GM19351 (cell line): ENCODE results near the gene GLIS2.
A peak's percentile ranks its signal among the peaks of the same experiment; 100 is the strongest.

ENCODE experiments used
- ATAC-seq: cut with Tn5 transposase; IDR thresholded peaks from one replicate; pipeline ENCODE4 v1.9.1; 2021; ENCODE audit warnings: mild to moderate bottlenecking, moderate library complexity; ENCODE audit not compliant: unreplicated experiment

GLIS2 gene

GRCh38 chr16:4350365-4350786 is 34.5 kb downstream of the GLIS2 start:
- ATAC-seq: no peak

GRCh38 chr16:4350787-4351659 is 35.2 kb downstream of the GLIS2 start, which contains the start of gene PAM16:
PAM16 (minus strand) TSS chr16:4351321; CDS start chr16:4351234, 87 bp downstream.
- peak; percentile 90 for ATAC-seq

- no peak for ATAC-seq
These were observed 36.0 kb downstream of the GLIS2 start for GRCh38 chr16:4351880-4352279.

GRCh38 chr16:4352843-4353242 is 37.0 kb downstream of the GLIS2 start:
- no peak for ATAC-seq

GRCh38 chr16:4353675-4354074 is 37.8 kb downstream of the GLIS2 start:
- ATAC-seq: no peak

- no peak for ATAC-seq
These were observed 38.9 kb downstream of the GLIS2 start for GRCh38 chr16:4354512-4355409.

GRCh38 chr16:4356820-4357219 is 41.0 kb downstream of the GLIS2 start:
- no peak for ATAC-seq

- ATAC-seq: no peak
These were observed 42.4 kb downstream of the GLIS2 start for GRCh38 chr16:4358236-4358635.

- no peak for ATAC-seq
These were observed 43.1 kb downstream of the GLIS2 start for GRCh38 chr16:4358831-4359561.

GRCh38 chr16:4359914-4360313 is 44.0 kb downstream of the GLIS2 start:
- no peak for ATAC-seq

- ATAC-seq: no peak
These were observed 44.7 kb downstream of the GLIS2 start for GRCh38 chr16:4360538-4361021.

- no peak for ATAC-seq
These were observed 45.4 kb downstream of the GLIS2 start for GRCh38 chr16:4361033-4361943.

GRCh38 chr16:4361944-4362311 is 46.1 kb downstream of the GLIS2 start:
- no peak for ATAC-seq

GRCh38 chr16:4362476-4363135 is 46.7 kb downstream of the GLIS2 start:
- ATAC-seq: no peak

GRCh38 chr16:4364196-4365013 is 48.5 kb downstream of the GLIS2 start:
- ATAC-seq: no peak

- no peak for ATAC-seq
These were observed 49.1 kb downstream of the GLIS2 start for GRCh38 chr16:4365014-4365406.

GRCh38 chr16:4365615-4366014 is 49.7 kb downstream of the GLIS2 start:
- ATAC-seq: no peak

GRCh38 chr16:4366016-4366415 is 50.1 kb downstream of the GLIS2 start:
- no peak for ATAC-seq
